Measurements from ENCODE around the gene CCK.
"Not testable (repeated sequence)": the region's sequence is repeated elsewhere in the genome, so short reads cannot be mapped to it uniquely, and the experiment has no call there.

CCK gene, protein sequence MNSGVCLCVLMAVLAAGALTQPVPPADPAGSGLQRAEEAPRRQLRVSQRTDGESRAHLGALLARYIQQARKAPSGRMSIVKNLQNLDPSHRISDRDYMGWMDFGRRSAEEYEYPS

DNA sequence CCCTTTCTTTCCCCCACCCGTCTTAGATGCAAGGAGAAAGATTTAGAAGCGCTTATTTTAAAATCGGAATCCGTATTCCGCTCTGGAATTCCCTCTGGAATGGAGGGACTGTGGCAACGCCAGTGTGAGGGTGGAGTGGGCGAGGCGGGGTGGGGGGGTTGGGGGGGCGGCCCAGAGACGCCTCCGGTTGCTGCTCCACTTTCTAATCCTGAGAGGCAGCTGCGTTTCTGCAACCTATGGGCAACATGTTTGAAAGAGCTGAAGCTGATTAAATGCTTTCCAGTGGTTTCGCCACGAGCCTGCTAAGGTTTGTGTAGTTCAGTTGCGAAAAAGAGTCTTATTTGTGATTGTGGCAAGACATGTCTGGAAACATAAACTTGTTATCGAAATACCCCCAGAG lies at the start of gene CCK:
CCK (minus strand) TSS at position 101 of the 400 bp plus-strand sequence. CDS start 2,555 bp downstream, outside the sequence.
- DNase-seq: no peak

DNA sequence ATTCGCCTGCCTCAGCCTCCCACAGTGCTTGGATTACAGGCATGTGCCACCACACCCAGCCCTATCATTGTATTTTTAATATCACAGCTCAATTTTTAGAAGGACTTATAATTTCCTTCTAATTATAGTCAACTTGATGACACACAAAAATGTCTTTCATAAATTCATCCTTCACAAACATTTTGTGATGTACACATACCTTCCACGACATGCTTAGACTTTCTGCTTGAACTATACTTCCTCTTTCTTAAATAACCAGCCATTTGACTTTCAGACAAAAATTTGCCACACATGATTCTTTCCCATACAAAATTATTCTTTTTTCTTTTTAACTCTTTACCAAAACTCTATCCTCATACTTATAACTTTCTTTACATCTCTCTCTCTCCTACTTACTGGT lies 48.4 kb upstream of the CCK start:
- DNase-seq: no peak

DNA sequence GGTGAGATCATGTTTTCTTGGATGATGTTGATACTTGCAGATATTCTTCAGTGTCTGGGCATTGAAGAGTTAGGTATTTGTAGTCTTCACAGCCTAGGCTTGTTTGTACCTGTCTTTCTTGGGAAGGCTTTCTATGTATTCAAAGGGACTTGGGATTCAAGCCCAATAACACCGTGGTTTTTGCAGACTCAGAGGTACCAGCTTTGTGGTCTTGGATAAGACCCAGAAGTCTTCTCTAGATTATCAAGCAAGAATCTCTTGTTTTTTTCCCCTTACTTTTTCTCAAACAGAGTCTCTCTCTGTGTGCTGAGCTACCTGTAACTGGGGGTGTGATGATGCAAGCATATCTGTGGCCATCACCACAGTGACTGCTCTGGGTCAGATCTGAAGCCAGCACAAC lies 42.7 kb upstream of the CCK start:
- DNase-seq: no peak

GRCh38 chr3:42306499-42306898 lies 40.5 kb upstream of the CCK start:
- DNase-seq: no peak

DNA sequence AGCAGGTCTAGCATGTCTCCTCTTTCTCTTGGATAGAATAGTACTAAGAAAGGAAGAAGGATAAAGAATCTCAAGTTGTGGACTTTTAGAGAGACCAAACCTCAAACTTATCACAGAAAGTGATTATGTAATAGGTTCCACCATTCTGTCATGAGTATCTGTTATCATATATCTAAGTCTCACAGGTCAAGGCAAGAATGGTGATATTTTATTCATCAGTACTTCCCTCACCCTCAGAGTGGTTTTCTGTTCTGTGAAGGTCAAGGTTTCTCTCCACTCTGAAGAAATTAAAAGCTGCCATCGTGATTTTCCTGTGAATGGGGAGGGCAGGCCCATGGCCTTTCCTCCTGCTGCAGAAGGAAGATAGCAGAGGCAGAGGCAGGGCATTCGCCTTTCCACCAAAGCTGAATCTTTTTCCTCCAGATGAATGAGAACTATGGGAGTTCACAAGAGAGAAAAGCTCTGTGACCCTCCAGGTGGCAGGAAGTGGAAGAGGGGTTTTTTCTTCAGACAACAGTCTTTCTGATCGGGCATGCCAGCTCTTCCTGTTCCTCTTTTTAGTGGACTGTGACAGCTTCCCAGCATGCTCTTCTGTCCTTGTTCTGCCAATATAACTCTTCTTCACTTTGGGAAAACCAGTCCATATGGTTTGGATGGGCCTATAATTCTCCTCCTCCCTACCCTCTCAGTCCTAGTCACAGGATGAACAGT lies 37.1 kb upstream of the CCK start:
- DNase-seq: no peak

DNA sequence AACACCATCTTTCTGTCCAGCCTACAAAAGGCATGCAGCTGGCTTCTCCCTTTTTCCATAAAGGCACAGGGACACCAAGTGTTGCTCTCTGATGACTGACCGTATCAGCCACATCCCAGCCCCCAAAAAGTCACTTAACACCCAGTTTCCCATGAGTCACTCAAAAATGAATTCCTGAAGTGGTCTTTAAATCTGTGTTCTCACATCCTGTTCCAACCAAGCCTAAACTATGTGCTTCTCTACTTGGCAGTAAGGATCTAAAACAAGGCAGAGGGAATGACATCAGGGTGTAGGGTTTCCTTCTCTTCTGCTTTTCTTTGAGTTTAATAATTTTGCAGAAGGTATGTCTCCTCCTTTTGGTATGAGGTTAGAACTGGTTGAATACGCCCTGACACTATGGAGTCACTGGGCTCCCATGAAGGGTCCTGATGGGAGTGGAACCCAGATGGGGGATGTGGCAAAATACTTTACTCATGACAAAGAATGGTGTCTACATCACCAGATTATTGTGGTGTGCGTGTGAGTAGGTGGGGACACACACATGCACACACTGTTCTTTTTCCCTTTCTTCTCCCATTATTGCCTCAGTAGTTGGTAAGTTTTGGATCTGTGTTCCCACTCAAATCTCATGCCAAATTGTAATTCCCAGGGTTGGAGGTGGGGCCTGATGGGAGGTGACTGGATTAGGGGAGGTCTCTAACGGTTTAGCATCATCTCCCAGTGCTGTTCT lies 35.6 kb upstream of the CCK start:
- no peak for DNase-seq

GRCh38 chr3:42300778-42301177 lies 34.8 kb upstream of the CCK start:
- DNase-seq: no peak

- DNase-seq: peak; percentile 54
Observed at GRCh38 chr3:42300013-42300412, 34.0 kb upstream of the CCK start.

- DNase-seq: no peak
Observed at GRCh38 chr3:42298259-42298658, 32.3 kb upstream of the CCK start.

GRCh38 chr3:42292009-42292408 lies 26.0 kb upstream of the CCK start:
- no peak for DNase-seq

GRCh38 chr3:42290966-42291714 lies 25.2 kb upstream of the CCK start:
- no peak for DNase-seq

GRCh38 chr3:42289026-42289425 lies 23.0 kb upstream of the CCK start:
- DNase-seq: no peak

GRCh38 chr3:42288385-42288784 lies 22.4 kb upstream of the CCK start:
- no peak for DNase-seq

DNA sequence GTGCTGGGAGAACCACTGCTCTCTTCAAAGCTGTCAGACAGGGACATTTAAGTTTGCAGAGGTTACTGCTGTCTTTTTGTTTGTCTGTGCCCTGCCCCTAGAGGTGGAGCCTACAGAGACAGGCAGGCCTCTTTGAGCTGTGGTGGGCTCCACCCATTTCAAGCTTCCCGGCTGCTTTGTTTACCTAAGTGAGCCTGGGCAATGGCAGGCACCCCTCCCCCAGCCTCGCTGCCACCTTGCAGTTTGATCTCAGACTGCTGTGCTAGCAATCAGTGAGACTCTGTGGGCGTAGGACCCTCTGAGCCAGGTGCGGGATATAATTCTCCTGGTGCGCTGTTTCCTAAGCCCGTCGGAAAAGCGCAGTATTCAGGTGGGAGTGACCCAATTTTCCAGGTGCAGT lies 21.4 kb upstream of the CCK start:
- not testable (repeated sequence) for DNase-seq

- no peak for DNase-seq
Observed at GRCh38 chr3:42277676-42278075, 11.7 kb upstream of the CCK start.

DNA sequence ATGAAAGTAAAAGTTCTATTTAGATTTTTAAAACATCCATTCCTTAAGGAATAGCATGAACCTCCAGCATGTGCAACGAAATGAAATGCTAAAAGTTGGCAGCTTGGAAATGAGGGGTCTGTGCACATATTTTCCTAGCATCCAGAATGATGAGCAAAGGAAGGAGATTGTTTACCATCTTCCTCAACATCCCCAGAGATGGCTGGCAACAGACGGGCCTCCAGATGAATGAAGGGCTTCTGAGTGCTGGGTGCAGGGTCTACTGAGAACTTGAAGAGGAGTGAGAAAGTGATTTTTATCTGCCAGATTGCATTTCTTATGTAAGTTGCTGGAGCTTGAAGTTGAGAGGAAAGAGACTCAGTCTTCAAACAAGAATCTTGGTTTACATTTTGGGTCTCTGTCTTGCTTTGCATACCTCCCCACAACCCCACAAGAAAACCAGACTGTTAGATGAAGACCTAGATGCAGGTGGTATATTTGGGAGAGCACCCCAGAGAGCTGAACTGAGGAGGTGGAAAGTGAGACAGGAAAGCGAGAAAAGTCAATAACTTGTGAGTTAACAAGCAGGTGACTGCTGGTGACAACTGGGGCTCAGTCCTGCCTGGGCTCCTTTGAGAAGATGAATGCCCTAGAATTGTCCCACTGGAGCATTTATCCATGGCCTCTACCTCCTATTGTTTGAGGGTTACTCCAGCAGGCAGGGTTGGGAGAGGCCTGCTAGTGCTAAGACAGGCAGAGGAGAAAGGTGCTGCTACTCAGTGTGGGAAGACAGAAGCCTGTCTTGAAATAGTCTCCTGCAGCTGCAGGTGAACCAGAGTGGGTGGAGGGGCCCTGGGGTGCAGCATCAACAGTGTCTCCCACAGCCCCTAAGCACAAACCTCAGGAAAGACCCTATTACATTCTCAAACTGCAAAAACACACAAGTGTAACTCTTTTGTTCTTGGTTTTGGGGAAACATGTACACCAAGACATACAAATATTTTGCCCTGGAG lies 10.5 kb upstream of the CCK start:
- DNase-seq: no peak

DNA sequence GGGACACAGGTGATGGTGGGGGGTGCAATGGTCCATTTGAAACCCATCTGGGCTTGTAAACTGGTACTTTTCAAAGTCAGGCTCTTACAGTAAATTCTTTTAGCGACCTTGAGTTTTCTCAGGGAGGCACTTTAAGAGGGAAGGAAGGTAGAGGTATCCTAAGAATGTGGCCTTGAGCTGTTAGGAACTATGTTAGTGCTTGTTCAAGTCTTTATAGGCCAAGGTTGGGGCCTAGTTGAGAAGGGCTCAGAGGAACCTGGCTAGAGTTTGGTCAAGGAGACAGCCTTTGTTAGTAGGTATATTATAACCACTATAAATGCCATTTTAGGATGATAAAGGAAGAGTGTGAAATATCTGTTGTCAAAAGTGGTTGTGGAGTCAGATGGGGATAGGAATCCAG lies 9.2 kb upstream of the CCK start:
- DNase-seq: no peak

GRCh38 chr3:42274266-42274665 lies 8.3 kb upstream of the CCK start:
- DNase-seq: no peak

GRCh38 chr3:42273361-42273760 lies 7.4 kb upstream of the CCK start:
- DNase-seq: no peak

GRCh38 chr3:42271786-42272185 lies 5.8 kb upstream of the CCK start:
- no peak for DNase-seq

DNA sequence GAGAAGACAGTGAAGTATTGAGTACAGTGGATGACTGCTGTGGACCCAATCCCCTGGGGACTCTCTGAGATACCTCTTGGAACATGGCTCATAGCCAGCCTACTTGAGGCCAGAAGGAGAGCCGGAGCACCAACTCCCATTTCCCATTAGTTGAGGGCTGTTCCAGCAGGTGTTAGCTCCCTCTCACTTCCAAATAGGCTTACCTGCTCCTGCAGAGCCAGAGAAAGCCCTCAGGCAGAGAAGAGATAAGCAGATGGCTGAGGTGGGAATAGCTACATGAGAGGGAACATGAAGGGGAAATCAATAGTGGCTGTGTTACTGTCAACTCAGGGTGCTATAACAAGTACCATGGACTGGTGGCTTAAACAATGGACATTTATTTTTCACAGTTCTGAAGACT lies 4.6 kb upstream of the CCK start:
- no peak for DNase-seq

GRCh38 chr3:42269647-42270046 lies 3.7 kb upstream of the CCK start:
- no peak for DNase-seq
